Measurements from ENCODE around the gene DPT.
A peak's percentile ranks its signal among the peaks of the same experiment; 100 is the strongest.

The DPT gene

DNA sequence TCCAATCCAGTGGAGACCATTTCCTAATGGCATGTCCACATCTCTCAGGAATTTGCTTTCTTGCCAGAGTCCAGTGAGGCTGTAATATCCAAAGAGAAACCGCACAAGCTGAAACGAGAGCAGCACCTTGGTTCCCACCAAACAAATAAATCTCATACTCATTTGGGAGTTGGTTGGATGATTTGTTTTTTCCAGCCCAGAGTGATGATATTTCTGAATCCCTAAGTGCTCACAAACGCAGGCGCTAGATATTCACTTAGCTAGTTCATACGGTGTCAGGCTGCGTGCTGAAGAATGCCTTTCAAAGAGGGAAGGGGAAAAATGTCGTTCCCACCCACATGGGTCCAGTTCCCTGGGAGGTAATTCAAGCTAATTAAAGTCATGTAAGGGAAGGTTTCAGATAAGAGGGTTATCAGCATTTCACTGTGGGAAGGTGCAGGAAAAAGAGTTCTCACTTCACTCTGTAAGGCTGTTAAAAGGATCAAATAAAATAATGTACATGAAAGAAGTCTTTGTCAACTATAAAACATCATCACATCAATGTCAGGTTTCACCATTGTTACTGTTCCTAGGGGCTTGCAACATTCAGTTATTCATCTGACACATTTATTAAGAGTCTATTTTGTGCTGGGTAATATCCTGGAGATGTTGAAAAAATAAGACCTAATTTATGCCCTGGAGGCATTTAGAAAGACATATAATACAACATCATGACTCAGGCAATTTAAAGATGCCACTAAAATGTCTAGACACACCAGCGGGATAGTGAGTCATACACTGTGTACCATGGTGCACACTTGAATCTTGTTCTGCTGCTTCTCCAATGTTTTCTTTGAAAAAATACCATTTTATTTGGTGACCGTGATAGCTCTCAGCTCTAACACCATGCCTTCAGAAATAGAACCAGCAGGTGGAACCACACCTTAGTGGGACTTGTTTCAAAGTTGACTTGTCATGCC, 19.3 kb downstream of the DPT start:
- Histone ChIP-seq H3K36me3 (ENCODE audit: control insufficient read depth, insufficient read depth, low read length) (no peaks in the 10 kb centered on the region), H3K9ac (ENCODE audit: low read length) (no peak overlapping the region), H3K27me3 (ENCODE audit: control insufficient read depth, insufficient read depth, low read length) (no peaks in the 10 kb centered on the region), H3K27ac (ENCODE audit: low read depth, low read length) (peak overlapping the region; percentile 77), H3K4me1 (ENCODE audit: control insufficient read depth, insufficient read depth, low read length) (peaks cover 20% of the 10 kb centered on the region), H3K4me3 (ENCODE audit: low read length) (no peak overlapping the region)

DNA sequence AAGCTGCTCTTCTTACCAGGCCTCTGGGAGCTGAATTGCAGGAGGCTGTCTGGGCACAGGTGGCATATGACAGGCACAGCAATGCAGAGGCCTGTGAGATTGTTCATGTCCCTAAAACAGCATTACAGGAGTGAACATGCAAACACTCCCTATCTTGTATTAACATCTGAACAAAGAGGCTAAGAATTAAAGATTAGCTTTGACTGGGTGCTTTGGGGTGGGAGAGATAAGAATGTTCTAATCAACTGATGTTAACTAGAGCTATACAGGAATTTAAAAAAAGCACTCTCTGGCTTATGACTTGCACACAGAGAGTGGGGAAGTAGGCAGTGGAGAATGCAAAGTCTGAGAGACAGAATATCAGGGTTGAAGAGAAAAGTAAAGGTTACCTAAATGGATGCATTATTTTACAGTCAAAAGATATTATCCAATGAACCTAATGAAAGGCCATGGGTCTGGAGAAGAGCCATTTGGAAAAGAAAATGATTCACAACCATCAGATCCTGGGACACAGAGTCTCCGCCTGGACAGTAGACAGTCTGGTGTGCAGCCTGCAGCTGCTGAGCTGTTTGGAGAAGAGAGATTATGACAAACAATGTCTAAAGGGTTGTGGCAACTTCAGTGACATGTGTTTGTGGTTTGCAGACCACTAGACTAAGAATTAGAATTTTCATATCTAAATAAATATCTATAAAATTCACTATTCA, 20.2 kb downstream of the DPT start:
- Histone ChIP-seq H3K4me3 (ENCODE audit: low read length) (no peak overlapping the region), H3K27ac (ENCODE audit: low read depth, low read length) (peak overlapping the region; percentile 77), H3K36me3 (ENCODE audit: control insufficient read depth, insufficient read depth, low read length) (no peaks in the 10 kb centered on the region), H3K9ac (ENCODE audit: low read length) (no peak overlapping the region), H3K4me1 (ENCODE audit: control insufficient read depth, insufficient read depth, low read length) (peaks cover 20% of the 10 kb centered on the region), H3K27me3 (ENCODE audit: control insufficient read depth, insufficient read depth, low read length) (no peaks in the 10 kb centered on the region)

DNA sequence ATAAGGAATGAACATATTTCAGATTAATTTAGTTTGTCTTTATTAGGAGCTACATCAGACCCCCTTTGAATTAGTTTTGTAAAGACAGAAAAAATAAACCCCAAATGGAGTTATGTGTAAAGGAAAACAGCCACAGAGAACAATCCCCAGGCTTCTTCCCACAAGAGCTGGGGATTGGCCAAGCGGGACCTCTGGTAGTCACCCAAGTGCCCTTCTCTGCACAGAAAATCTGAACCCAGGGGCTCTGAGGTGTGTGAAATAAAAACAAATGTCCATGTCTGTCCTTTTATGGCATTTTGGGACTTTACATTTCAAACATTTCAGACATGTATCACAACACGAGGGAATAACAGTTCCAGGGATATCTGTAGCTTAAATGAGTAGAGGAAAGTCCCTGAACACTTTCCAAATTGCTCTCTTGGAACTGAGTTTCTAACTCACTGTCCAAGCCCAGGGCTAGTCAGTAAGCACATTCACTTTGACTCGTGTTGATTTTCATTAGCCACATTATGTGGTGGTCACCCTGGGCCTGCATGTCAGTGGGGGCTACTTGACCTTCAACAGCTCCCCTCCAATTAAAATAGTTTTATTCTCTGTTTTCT, 22.5 kb downstream of the DPT start:
- no peak overlapping the region for H3K4me3 ChIP-seq (ENCODE audit: low read length)
- no peaks in the 10 kb centered on the region for H3K36me3 ChIP-seq (ENCODE audit: control insufficient read depth, insufficient read depth, low read length)
- H3K4me1 ChIP-seq (ENCODE audit: control insufficient read depth, insufficient read depth, low read length): peaks cover 20% of the 10 kb centered on the region
- no peak overlapping the region for H3K9ac ChIP-seq (ENCODE audit: low read length)
- no peaks in the 10 kb centered on the region for H3K27me3 ChIP-seq (ENCODE audit: control insufficient read depth, insufficient read depth, low read length)
- peak overlapping the region; percentile 15 for H3K27ac ChIP-seq (ENCODE audit: low read depth, low read length)

DNA sequence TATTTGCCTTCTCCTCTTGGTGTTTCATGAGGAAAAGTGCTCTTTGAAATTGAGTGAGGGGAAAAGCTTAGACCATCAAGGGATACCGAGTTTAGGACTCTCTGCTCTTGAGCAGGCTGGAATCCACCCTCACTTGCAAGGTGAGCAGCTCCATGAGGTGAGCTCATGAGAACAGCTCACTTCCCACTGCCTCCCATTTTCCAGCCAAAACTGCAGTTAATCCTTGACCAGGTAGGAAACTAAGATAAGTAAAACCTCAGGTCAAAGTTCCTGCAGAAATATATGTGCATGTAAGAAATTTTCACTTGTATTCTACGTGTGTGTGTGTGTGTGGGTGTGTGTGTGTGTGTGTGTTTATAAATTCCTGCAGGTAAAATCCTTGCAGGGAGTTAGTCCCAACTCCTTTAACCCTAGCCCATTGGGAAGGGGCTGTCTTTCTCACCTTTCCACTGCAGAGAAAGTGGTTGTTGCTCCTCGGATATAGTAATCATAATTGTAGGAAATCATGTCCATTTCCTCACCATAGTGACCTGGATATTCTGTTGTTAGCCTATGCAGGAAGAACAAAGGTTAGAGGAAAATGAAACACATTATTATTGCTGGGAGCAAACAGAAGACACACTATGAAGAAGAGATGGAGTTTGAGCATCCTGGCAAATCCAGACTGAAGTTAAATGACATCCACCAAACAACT, 28.3 kb downstream of the DPT start:
- H3K9ac ChIP-seq (ENCODE audit: low read length): no peak overlapping the region
- no peak overlapping the region for H3K27ac ChIP-seq (ENCODE audit: low read depth, low read length)
- no peaks in the 10 kb centered on the region for H3K4me1 ChIP-seq (ENCODE audit: control insufficient read depth, insufficient read depth, low read length)
- H3K27me3 ChIP-seq (ENCODE audit: control insufficient read depth, insufficient read depth, low read length): no peaks in the 10 kb centered on the region
- no peak overlapping the region for H3K4me3 ChIP-seq (ENCODE audit: low read length)
- no peaks in the 10 kb centered on the region for H3K36me3 ChIP-seq (ENCODE audit: control insufficient read depth, insufficient read depth, low read length)

DNA sequence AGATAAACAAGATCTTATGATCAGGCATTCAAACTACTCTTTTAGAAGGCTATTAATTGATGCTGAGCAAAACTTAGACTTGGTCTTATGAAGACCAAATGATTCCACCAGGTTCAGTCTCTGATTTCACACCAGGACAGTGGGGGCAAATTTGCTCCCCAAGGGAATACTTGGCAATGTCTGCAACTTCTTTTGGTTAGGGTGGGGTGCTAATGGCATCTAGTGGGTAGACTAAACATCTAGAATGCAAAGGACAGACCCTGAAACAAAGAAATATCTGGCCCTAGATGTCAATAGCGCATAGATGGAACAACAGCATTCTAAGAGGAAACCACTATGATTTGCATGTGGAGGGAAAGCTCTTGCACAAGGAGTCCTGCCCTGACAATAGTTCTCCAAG, 30.6 kb downstream of the DPT start:
- Histone ChIP-seq H3K4me1 (ENCODE audit: control insufficient read depth, insufficient read depth, low read length) (peaks cover 4% of the 10 kb centered on the region), H3K4me3 (ENCODE audit: low read length) (no peak overlapping the region), H3K27ac (ENCODE audit: low read depth, low read length) (no peak overlapping the region), H3K9ac (ENCODE audit: low read length) (no peak overlapping the region), H3K27me3 (ENCODE audit: control insufficient read depth, insufficient read depth, low read length) (no peaks in the 10 kb centered on the region), H3K36me3 (ENCODE audit: control insufficient read depth, insufficient read depth, low read length) (no peaks in the 10 kb centered on the region)

DNA sequence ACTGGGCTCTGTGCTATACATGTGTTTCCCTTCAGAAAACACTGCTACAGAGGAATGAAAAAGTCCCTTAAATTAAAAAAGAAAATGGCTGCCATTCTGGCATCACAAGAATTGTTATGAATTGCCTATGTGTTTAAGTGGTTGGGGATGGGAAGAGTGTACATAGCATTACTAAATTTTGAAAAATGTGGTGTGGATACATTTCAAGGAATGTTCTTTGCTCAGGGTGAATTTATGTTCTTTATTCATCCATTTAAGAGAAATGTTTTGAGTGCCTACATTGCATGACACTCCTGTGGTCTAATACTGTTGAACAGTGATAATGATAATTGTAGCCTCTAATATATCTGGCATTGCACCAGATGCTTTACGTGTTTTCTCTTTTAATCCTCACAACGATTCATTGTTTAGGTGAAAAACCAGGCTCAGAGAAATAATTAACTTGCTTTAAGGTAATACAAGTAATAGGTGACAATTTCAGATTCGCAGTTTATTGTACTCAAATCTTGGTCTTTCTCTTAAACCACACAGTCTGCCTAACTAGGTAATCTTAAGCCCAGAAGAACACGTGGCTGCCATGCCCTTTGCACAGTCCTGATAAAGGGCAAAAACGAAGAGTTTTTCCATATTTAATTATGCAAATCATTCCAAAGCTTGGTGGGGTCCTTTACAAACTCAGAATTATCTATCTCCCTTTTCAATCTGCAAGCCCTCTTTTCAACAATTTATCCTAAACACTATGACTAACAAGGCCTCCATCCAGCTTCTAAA, 31.5 kb downstream of the DPT start:
- Histone ChIP-seq H3K36me3 (ENCODE audit: control insufficient read depth, insufficient read depth, low read length) (no peaks in the 10 kb centered on the region), H3K27me3 (ENCODE audit: control insufficient read depth, insufficient read depth, low read length) (no peaks in the 10 kb centered on the region), H3K4me1 (ENCODE audit: control insufficient read depth, insufficient read depth, low read length) (peaks cover 4% of the 10 kb centered on the region), H3K4me3 (ENCODE audit: low read length) (no peak overlapping the region), H3K9ac (ENCODE audit: low read length) (no peak overlapping the region), H3K27ac (ENCODE audit: low read depth, low read length) (no peak overlapping the region)

DNA sequence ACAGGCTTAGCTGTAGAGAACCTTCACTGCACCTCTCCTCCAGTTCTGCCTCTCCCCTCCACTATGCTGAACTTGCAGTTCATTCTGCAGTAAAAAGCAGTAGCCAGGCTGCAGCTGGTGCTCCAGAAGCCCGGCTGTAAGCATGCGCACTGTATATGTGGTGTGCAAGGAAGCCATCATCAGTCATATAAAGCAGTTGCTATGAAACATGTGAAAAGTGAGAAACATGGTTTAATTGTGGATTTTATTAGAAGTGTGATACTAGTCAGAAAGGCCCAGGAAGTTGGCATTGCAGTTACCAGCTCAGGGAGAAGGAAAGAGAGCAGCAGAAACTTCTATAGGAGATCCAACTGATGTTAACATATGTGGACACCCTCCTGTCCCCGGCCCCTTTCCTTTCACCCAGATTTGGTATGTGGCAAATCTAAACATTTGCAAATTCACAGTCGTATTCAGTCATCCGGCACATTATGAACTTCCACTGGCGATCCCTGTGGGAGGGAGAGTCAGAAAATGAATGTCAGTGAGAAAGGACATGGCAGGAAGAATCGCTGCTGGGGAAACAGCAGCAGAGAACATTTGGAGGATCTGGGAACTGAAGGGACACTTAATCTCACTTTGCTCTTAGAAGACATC, 32.8 kb downstream of the DPT start:
- Histone ChIP-seq H3K4me1 (ENCODE audit: control insufficient read depth, insufficient read depth, low read length) (peaks cover 4% of the 10 kb centered on the region), H3K36me3 (ENCODE audit: control insufficient read depth, insufficient read depth, low read length) (no peaks in the 10 kb centered on the region), H3K9ac (ENCODE audit: low read length) (no peak overlapping the region), H3K27ac (ENCODE audit: low read depth, low read length) (peak overlapping the region; percentile 72), H3K4me3 (ENCODE audit: low read length) (no peak overlapping the region), H3K27me3 (ENCODE audit: control insufficient read depth, insufficient read depth, low read length) (no peaks in the 10 kb centered on the region)

DNA sequence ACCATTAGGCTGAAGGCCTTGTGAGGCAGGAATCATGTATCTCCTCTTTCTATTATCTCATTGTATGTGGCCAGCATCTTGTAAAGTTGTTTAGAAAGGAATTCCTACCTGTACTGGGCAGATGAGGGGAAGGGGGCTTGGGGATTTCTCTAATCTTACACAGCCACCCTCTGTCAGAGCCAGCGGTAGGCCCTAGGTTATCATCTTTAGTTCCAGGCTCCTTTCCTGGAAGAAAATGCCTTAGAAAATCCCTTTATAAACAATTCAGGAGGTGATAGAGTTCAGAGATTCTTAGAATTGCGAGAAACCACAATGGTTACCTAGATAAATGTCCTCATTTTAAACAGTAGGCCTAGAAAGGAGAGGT, 35.2 kb downstream of the DPT start:
- Histone ChIP-seq H3K4me1 (ENCODE audit: control insufficient read depth, insufficient read depth, low read length) (peaks cover 13% of the 10 kb centered on the region), H3K27ac (ENCODE audit: low read depth, low read length) (peak overlapping the region; percentile 43), H3K4me3 (ENCODE audit: low read length) (no peak overlapping the region), H3K27me3 (ENCODE audit: control insufficient read depth, insufficient read depth, low read length) (no peaks in the 10 kb centered on the region), H3K36me3 (ENCODE audit: control insufficient read depth, insufficient read depth, low read length) (no peaks in the 10 kb centered on the region), H3K9ac (ENCODE audit: low read length) (no peak overlapping the region)

DNA sequence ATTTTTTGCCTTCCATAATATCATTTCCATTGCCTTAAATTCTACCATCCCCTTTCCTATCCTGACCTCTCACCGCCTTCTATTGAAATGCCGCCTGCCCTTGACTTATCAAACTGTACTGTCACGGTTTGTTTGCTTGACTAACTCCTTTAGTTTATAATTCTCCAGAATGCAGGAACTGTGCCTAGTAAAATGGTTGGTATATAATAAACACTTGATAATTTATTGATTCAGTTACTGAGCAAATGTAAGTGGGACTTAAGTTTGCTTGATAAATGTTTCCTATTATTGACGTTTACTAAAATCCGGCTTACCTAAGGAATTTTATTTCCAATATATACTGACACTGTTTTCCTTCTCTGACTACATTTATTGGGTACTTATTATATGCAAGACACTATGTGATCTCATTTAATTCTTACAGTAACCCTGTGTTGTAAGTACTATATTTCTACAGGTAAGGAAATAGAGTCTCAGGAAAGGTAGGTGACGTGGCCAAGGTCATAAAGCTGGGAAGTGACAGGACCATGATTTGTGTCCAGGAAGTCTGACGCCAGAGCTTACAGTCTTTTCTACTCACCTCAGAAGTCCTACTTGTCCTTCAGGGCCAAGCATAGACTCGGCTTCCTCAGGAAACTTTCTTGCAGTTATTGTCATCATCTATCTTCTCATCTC, 35.7 kb downstream of the DPT start:
- peaks cover 17% of the 10 kb centered on the region for H3K4me1 ChIP-seq (ENCODE audit: control insufficient read depth, insufficient read depth, low read length)
- H3K4me3 ChIP-seq (ENCODE audit: low read length): no peak overlapping the region
- H3K36me3 ChIP-seq (ENCODE audit: control insufficient read depth, insufficient read depth, low read length): no peaks in the 10 kb centered on the region
- no peaks in the 10 kb centered on the region for H3K27me3 ChIP-seq (ENCODE audit: control insufficient read depth, insufficient read depth, low read length)
- H3K9ac ChIP-seq (ENCODE audit: low read length): no peak overlapping the region
- H3K27ac ChIP-seq (ENCODE audit: low read depth, low read length): peak overlapping the region; percentile 43

DNA sequence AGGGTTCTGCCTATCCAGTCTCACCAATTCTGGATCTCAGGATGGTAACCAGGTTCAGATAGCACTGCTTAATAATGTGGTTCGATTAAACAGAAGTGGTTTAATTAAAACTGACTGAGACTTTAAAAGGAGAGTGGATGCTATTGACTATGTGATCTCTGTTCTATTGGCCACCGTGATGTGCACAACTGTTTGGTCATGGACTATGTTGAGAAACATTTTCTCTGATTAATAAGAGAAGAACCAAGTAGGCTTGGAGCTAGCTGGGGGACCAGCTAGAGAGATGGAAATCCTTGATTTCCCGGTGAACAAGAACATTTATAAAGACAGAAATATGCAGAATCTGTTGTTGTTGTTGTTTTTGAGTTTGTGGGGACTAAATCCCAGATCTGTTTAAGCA, 36.5 kb downstream of the DPT start:
- H3K4me3 ChIP-seq (ENCODE audit: low read length): no peak overlapping the region
- no peak overlapping the region for H3K27ac ChIP-seq (ENCODE audit: low read depth, low read length)
- no peak overlapping the region for H3K9ac ChIP-seq (ENCODE audit: low read length)
- peaks cover 24% of the 10 kb centered on the region for H3K4me1 ChIP-seq (ENCODE audit: control insufficient read depth, insufficient read depth, low read length)
- H3K36me3 ChIP-seq (ENCODE audit: control insufficient read depth, insufficient read depth, low read length): no peaks in the 10 kb centered on the region
- H3K27me3 ChIP-seq (ENCODE audit: control insufficient read depth, insufficient read depth, low read length): no peaks in the 10 kb centered on the region

DNA sequence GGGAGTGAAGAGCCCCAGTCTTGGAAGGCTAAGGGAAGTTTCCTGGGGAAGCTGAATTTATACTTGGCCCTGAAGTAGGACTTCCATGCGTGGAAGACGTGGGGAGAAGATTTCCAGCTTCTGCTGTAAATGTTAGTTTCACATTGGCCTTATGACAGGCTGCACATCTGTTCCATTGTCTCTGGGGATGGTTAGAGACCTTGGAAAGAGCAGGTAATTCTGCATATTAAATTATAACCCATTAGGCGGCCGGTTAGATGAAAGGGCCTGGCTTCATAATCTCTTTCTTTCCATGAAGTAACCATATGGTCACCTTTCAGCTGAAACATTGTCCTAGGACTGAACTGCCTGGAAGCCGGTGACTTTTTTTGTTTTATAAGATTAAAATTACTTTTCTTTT, 37.5 kb downstream of the DPT start:
- H3K4me1 ChIP-seq (ENCODE audit: control insufficient read depth, insufficient read depth, low read length): peaks cover 24% of the 10 kb centered on the region
- no peak overlapping the region for H3K9ac ChIP-seq (ENCODE audit: low read length)
- H3K27me3 ChIP-seq (ENCODE audit: control insufficient read depth, insufficient read depth, low read length): no peaks in the 10 kb centered on the region
- H3K27ac ChIP-seq (ENCODE audit: low read depth, low read length): no peak overlapping the region
- H3K36me3 ChIP-seq (ENCODE audit: control insufficient read depth, insufficient read depth, low read length): no peaks in the 10 kb centered on the region
- no peak overlapping the region for H3K4me3 ChIP-seq (ENCODE audit: low read length)
